GM23248 (cell line): ENCODE results near the gene IMMT. TPM values are rescaled to one million over a fixed set of nuclear protein-coding genes. Genes with fewer than 3 reads are reported as not detected.

Experiments
- DNase-seq: peaks from one replicate; pipeline ENCODE4 v3.0.0-alpha.2; 2015
- H2AFZ ChIP-seq: fragments of 200-600 bp; sonication (generic); 2 replicates; pipeline ENCODE4 v1.6.1; 2016; ENCODE audit warnings: antibody characterized with exemption
- H3F3A ChIP-seq: fragments of 200-600 bp; sonication (generic); 2 replicates; pipeline ENCODE4 v1.6.1; 2016; ENCODE audit warnings: mild to moderate bottlenecking, antibody characterized with exemption, mixed run types; ENCODE audit not compliant: insufficient read depth
- H3K27ac ChIP-seq: fragments of 200-600 bp; sonication (generic); 2 replicates; pipeline ENCODE4 v1.5.1; 2016; ENCODE audit warnings: mild to moderate bottlenecking
- H3K27me3 ChIP-seq: fragments of 200-600 bp; sonication (generic); replicated peaks from 2 replicates; pipeline ENCODE4 v1.6.1; 2016; ENCODE audit warnings: mild to moderate bottlenecking; ENCODE audit not compliant: insufficient read depth
- H3K36me3 ChIP-seq: fragments of 200-600 bp; sonication (generic); 2 replicates; pipeline ENCODE4 v1.6.1; 2016; ENCODE audit warnings: low read depth, mild to moderate bottlenecking
- H3K4me1 ChIP-seq: fragments of 200-600 bp; sonication (generic); 2 replicates; pipeline ENCODE4 v1.6.1; 2016; ENCODE audit warnings: mild to moderate bottlenecking; ENCODE audit not compliant: insufficient read depth
- H3K4me2 ChIP-seq: fragments of 200-600 bp; sonication (generic); one replicate; pipeline ENCODE4 v1.6.1; 2016; ENCODE audit warnings: mild to moderate bottlenecking; ENCODE audit not compliant: unreplicated experiment
- H3K4me3 ChIP-seq: fragments of 200-600 bp; sonication (generic); 2 replicates; pipeline ENCODE4 v1.5.1; 2016; ENCODE audit warnings: mild to moderate bottlenecking
- H3K79me2 ChIP-seq: fragments of 200-600 bp; sonication (generic); 2 replicates; pipeline ENCODE4 v1.6.1; 2016; ENCODE audit warnings: mild to moderate bottlenecking; ENCODE audit not compliant: insufficient read depth
- H3K9ac ChIP-seq: fragments of 200-600 bp; sonication (generic); 2 replicates; pipeline ENCODE4 v1.6.1; 2016; ENCODE audit warnings: mild to moderate bottlenecking
- H3K9me2 ChIP-seq: fragments of 200-600 bp; sonication (generic); 2 replicates; pipeline ENCODE4 v1.6.1; 2016; ENCODE audit warnings: mixed run types, mild to moderate bottlenecking, moderate library complexity; ENCODE audit not compliant: insufficient read depth
- H3K9me3 ChIP-seq: fragments of 200-600 bp; sonication (generic); one replicate; pipeline ENCODE4 v1.6.1; 2017; ENCODE audit warnings: low read depth
- H4K20me1 ChIP-seq: fragments of 200-600 bp; sonication (generic); 2 replicates; pipeline ENCODE4 v1.6.0; 2016; ENCODE audit not compliant: insufficient read depth
- EZH2 ChIP-seq: fragments of 200-600 bp; sonication (generic); IDR thresholded peaks from 2 replicates; pipeline ENCODE4 v1.6.1; 2018; ENCODE audit warnings: antibody characterized with exemption, mild to moderate bottlenecking; ENCODE audit not compliant: insufficient read depth, poor library complexity, severe bottlenecking
- EZH2phosphoT487 ChIP-seq: fragments of 200-600 bp; sonication (generic); IDR thresholded peaks from 2 replicates; pipeline ENCODE4 v1.6.1; 2018; ENCODE audit warnings: antibody characterized with exemption, moderate library complexity, mild to moderate bottlenecking, low read depth; ENCODE audit not compliant: insufficient read depth
- WGBS, 2 experiments: methylation state at CpG; one replicate each; pipeline ENCODE4 v1.1.6; 2015 to 2017; ENCODE audit warnings: low lambda C conversion rate in 2 of 2, low coverage in 1 of 2; ENCODE audit errors: missing lambda C conversion rate in 2 of 2; 5-methylcytosine and 5-hydroxymethylcytosine counted together
- in situ Hi-C: fragments of 300-500 bp; cut with MboI; formaldehyde crosslinking; loops from 2 replicates; pipeline ENCODE4 v1.15.0; 2020
- polyA plus RNA-seq: library from polyadenylated mRNA; unstranded; fragments of >200 nt; fragmentation: Nextera tagmentation; extraction: Ambion mirVana; gene quantifications from 2 replicates; pipeline ENCODE4 v1.2.1, GENCODE V29; 2016
- total RNA-seq: library from RNA; depleted of rRNA; stranded (reverse); fragments of >200 nt; shearing (Covaris generic); gene quantifications from 2 replicates; pipeline ENCODE4 v1.2.3, GENCODE V29; 2014

Gene IMMT
- total and polyA plus RNA-seq, 2 experiments from 2014 or later: 60.4 to 75.4 TPM

- Histone ChIP-seq H3F3A (peaks cover 33% of the 10 kb centered on the region), H3K9me2 (no peaks in the 10 kb centered on the region), H3K9ac (no peak overlapping the region), H3K4me1 (no peaks in the 10 kb centered on the region), H3K27ac (no peak overlapping the region), H3K4me2 (no peak overlapping the region), H3K4me3 (no peak overlapping the region), H3K9me3 (no peaks in the 10 kb centered on the region), H3K36me3 (peaks cover 91% of the 10 kb centered on the region), H3K79me2 (no peaks in the 10 kb centered on the region), H4K20me1 (no peaks in the 10 kb centered on the region), H2AFZ (no peak overlapping the region), H3K27me3 (no peaks in the 10 kb centered on the region)
- in situ Hi-C loops: no loop called here
- DNase-seq: no peak
- WGBS, 2 experiments: 76 to 81% methylated on average over 5 of the region's 5 CpGs
- TF ChIP-seq EZH2phosphoT487: no peak
- TF ChIP-seq EZH2: no peak
These were observed 59.6 kb downstream of the IMMT start for GRCh38 chr2:86135653-86136052.

GRCh38 chr2:86134709-86135108 lies 60.6 kb downstream of the IMMT start:
- TF ChIP-seq EZH2: no peak
- no peak for TF ChIP-seq EZH2phosphoT487
- H3K9ac ChIP-seq: no peak overlapping the region
- peaks cover 94% of the 10 kb centered on the region for H3K36me3 ChIP-seq

GRCh38 chr2:86124683-86125082 lies 70.6 kb downstream of the IMMT start:
- no peaks in the 10 kb centered on the region for H3F3A ChIP-seq
- no peaks in the 10 kb centered on the region for H4K20me1 ChIP-seq
- H3K27me3 ChIP-seq: no peaks in the 10 kb centered on the region
- in situ Hi-C loops: no loop called here
- H3K9ac ChIP-seq: no peak overlapping the region
- TF ChIP-seq EZH2phosphoT487 (no peak), EZH2 (no peak)
- no peak overlapping the region for H3K4me3 ChIP-seq
- peaks cover 80% of the 10 kb centered on the region for H3K36me3 ChIP-seq
- H3K27ac ChIP-seq: no peak overlapping the region
- peaks cover 15% of the 10 kb centered on the region; the same call in 1 of the 2 replicates for H3K79me2 ChIP-seq
- 80 to 84% methylated on average over 5 of the region's 5 CpGs for WGBS, 2 experiments
- no peaks in the 10 kb centered on the region for H3K4me1 ChIP-seq
- no peak for DNase-seq
- H2AFZ ChIP-seq: no peak overlapping the region
- H3K9me3 ChIP-seq: no peaks in the 10 kb centered on the region
- no peaks in the 10 kb centered on the region for H3K9me2 ChIP-seq
- H3K4me2 ChIP-seq: no peak overlapping the region

More at GRCh38 chr2:86134709-86135108, 60.6 kb downstream of the IMMT start:
- in situ Hi-C loops: no loop called here
- Histone ChIP-seq H2AFZ (no peak overlapping the region), H3K4me1 (no peaks in the 10 kb centered on the region), H3F3A (peaks cover 24% of the 10 kb centered on the region), H3K27me3 (no peaks in the 10 kb centered on the region), H3K9me2 (no peaks in the 10 kb centered on the region), H4K20me1 (no peaks in the 10 kb centered on the region), H3K27ac (no peak overlapping the region), H3K4me2 (no peak overlapping the region), H3K9me3 (no peaks in the 10 kb centered on the region), H3K4me3 (no peak overlapping the region), H3K79me2 (no peaks in the 10 kb centered on the region)
- DNase-seq: no peak
- 98 to 99% methylated on average over 4 of the region's 4 CpGs for WGBS, 2 experiments

GRCh38 chr2:86123328-86123925 lies 71.8 kb downstream of the IMMT start:
- no peak overlapping the region for H3K4me3 ChIP-seq
- in situ Hi-C loops: no loop called here
- WGBS, 2 experiments: 78% methylated on average over 5 of the region's 5 CpGs

GRCh38 chr2:86118130-86118529 lies 77.1 kb downstream of the IMMT start:
- Histone ChIP-seq H3K4me3 (no peak overlapping the region), H3K9ac (no peak overlapping the region), H3K9me2 (no peaks in the 10 kb centered on the region), H2AFZ (no peak overlapping the region), H3K36me3 (peaks cover 63% of the 10 kb centered on the region), H4K20me1 (no peaks in the 10 kb centered on the region), H3K4me1 (peaks cover 17% of the 10 kb centered on the region), H3K4me2 (no peak overlapping the region), H3K27me3 (no peaks in the 10 kb centered on the region), H3K9me3 (no peaks in the 10 kb centered on the region), H3K79me2 (peaks cover 50% of the 10 kb centered on the region), H3F3A (peaks cover 17% of the 10 kb centered on the region), H3K27ac (no peak overlapping the region)
- in situ Hi-C loops: no loop called here
- DNase-seq: no peak
- TF ChIP-seq EZH2phosphoT487 (no peak), EZH2 (no peak)
- WGBS, 2 experiments: 96 to 98% methylated on average over 2 of the region's 2 CpGs

More at GRCh38 chr2:86123328-86123925, 71.8 kb downstream of the IMMT start:
- Histone ChIP-seq H3K79me2 (peaks cover 15% of the 10 kb centered on the region; the same call in 1 of the 2 replicates), H3K9me3 (no peaks in the 10 kb centered on the region), H3K27ac (no peak overlapping the region), H3K4me1 (no peaks in the 10 kb centered on the region), H2AFZ (no peak overlapping the region), H4K20me1 (no peaks in the 10 kb centered on the region), H3K4me2 (no peak overlapping the region), H3K36me3 (peaks cover 85% of the 10 kb centered on the region), H3K27me3 (no peaks in the 10 kb centered on the region), H3K9me2 (no peaks in the 10 kb centered on the region), H3F3A (no peaks in the 10 kb centered on the region), H3K9ac (no peak overlapping the region)
- no peak for DNase-seq
- TF ChIP-seq EZH2 (no peak), EZH2phosphoT487 (no peak)
